ENCODE results near the gene AGPAT1. TPM values are rescaled to one million over a fixed set of nuclear protein-coding genes. Genes with fewer than 3 reads are reported as not detected.
A peak's percentile ranks its signal among the peaks of the same experiment; 100 is the strongest.

AGPAT1 gene
- total and polyA plus RNA-seq, 2 experiments from 2014 or later = 69.6 to 128 TPM

GRCh38 chr6:32137454-32137853, 38.4 kb downstream of the AGPAT1 start:
- Histone ChIP-seq H3K36me3 (no peaks in the 10 kb centered on the region), H3K4me3 (no peak overlapping the region), H3K4me1 (ENCODE audit: low read depth) (no peaks in the 10 kb centered on the region), H3K27ac (no peak overlapping the region), H3K9me3 (ENCODE audit: low read depth) (no peaks in the 10 kb centered on the region), H3K27me3 (no peaks in the 10 kb centered on the region)
- no peak for TF ChIP-seq CTCF (IDR thresholded peaks at IDR 0.05; ENCODE audit: low read depth, low read length)
- DNase-seq (ENCODE audit: low read depth in 1 of 2, low spot score in 1 of 2) = no peak

GRCh38 chr6:32133786-32134185, 42.1 kb downstream of the AGPAT1 start:
- no peak for DNase-seq (ENCODE audit: low read depth in 1 of 2, low spot score in 1 of 2)
- Histone ChIP-seq H3K9me3 (ENCODE audit: low read depth) (no peaks in the 10 kb centered on the region), H3K4me1 (ENCODE audit: low read depth) (peaks cover 6% of the 10 kb centered on the region), H3K27me3 (no peaks in the 10 kb centered on the region), H3K36me3 (no peaks in the 10 kb centered on the region), H3K27ac (no peak overlapping the region), H3K4me3 (no peak overlapping the region)
- no peak for TF ChIP-seq CTCF (IDR thresholded peaks at IDR 0.05; ENCODE audit: low read depth, low read length)

GRCh38 chr6:32132110-32132509, 43.8 kb downstream of the AGPAT1 start:
- no peak for TF ChIP-seq CTCF (IDR thresholded peaks at IDR 0.05; ENCODE audit: low read depth, low read length)
- Histone ChIP-seq H3K27ac (no peak overlapping the region), H3K4me1 (ENCODE audit: low read depth) (peaks cover 12% of the 10 kb centered on the region), H3K36me3 (no peaks in the 10 kb centered on the region), H3K4me3 (no peak overlapping the region), H3K27me3 (no peaks in the 10 kb centered on the region), H3K9me3 (ENCODE audit: low read depth) (no peaks in the 10 kb centered on the region)
- DNase-seq (ENCODE audit: low read depth in 1 of 2, low spot score in 1 of 2) = no peak

GRCh38 chr6:32131439-32131948, 44.4 kb downstream of the AGPAT1 start:
- Histone ChIP-seq H3K9me3 (ENCODE audit: low read depth) (no peaks in the 10 kb centered on the region), H3K36me3 (no peaks in the 10 kb centered on the region), H3K27ac (no peak overlapping the region), H3K27me3 (no peaks in the 10 kb centered on the region), H3K4me3 (no peak overlapping the region), H3K4me1 (ENCODE audit: low read depth) (peaks cover 18% of the 10 kb centered on the region)
- no peak for DNase-seq (ENCODE audit: low read depth in 1 of 2, low spot score in 1 of 2)
- no peak for TF ChIP-seq CTCF (IDR thresholded peaks at IDR 0.05; ENCODE audit: low read depth, low read length)

GRCh38 chr6:32129297-32130088, 46.4 kb downstream of the AGPAT1 start:
- Histone ChIP-seq H3K9me3 (ENCODE audit: low read depth) (no peaks in the 10 kb centered on the region), H3K36me3 (no peaks in the 10 kb centered on the region), H3K4me3 (peak overlapping the region; percentile 69), H3K27me3 (no peaks in the 10 kb centered on the region), H3K27ac (peak overlapping the region; percentile 64), H3K4me1 (ENCODE audit: low read depth) (peaks cover 18% of the 10 kb centered on the region)
- TF ChIP-seq CTCF (IDR thresholded peaks at IDR 0.05; ENCODE audit: low read depth, low read length) = no peak
- DNase-seq (ENCODE audit: low read depth in 1 of 2, low spot score in 1 of 2) = no peak

Measured in cardiac muscle cell (in vitro differentiated cells and primary cell).